SK-N-SH treated with all-trans-retinoic acid at 6 μM for 48 hours (cell line): Measurements from ENCODE around the gene DMBT1.

ENCODE experiments used
- ATAC-seq: fragments of 200-7000 bp; cut with Tn5 transposase; 3 replicates; pipeline ENCODE4 v1.9.1; 2020; ENCODE audit warnings: mild to moderate bottlenecking, moderate library complexity
- ARNTL ChIP-seq: fragments of 450-650 bp; formaldehyde crosslinking; IDR thresholded peaks from 2 replicates; pipeline ENCODE4 v1.5.0; 2020; ENCODE audit warnings: low read depth, mild to moderate bottlenecking, moderate library complexity, borderline replicate concordance
- BACH2 ChIP-seq: fragments of 250-450 bp; sonication (Bioruptor Pico); IDR thresholded peaks from 2 replicates; pipeline ENCODE4 v1.9.0; 2021; ENCODE audit warnings: mild to moderate bottlenecking, borderline replicate concordance
- CSDC2 ChIP-seq: fragments of 250-450 bp; sonication (Bioruptor Pico); IDR thresholded peaks from 2 replicates; pipeline ENCODE4 v1.5.0; 2020; ENCODE audit warnings: mild to moderate bottlenecking, moderate library complexity
- ESRRG ChIP-seq: fragments of 250-450 bp; sonication (Bioruptor Pico); IDR thresholded peaks from 2 replicates; pipeline ENCODE4 v1.6.1; 2021; ENCODE audit warnings: mild to moderate bottlenecking
- GLIS3 ChIP-seq: fragments of 250-450 bp; sonication (Bioruptor Pico); IDR thresholded peaks from 2 replicates; pipeline ENCODE4 v1.5.0; 2020; ENCODE audit warnings: mild to moderate bottlenecking, moderate library complexity
- ISL1 ChIP-seq: fragments of 250-450 bp; sonication (Bioruptor Pico); IDR thresholded peaks from 2 replicates; pipeline ENCODE4 v2.1.2; 2022; ENCODE audit warnings: mild to moderate bottlenecking, moderate library complexity
- OSR1 ChIP-seq: fragments of 250-450 bp; sonication (Bioruptor Pico); IDR thresholded peaks from 2 replicates; pipeline ENCODE4 v1.8.0; 2022; ENCODE audit warnings: moderate library complexity, mild to moderate bottlenecking, inconsistent platforms
- RARB ChIP-seq: fragments of 250-450 bp; sonication (Bioruptor Pico); IDR thresholded peaks from 2 replicates; pipeline ENCODE4 v1.8.0; 2021; ENCODE audit warnings: mild to moderate bottlenecking, moderate library complexity
- SNAI2 ChIP-seq: fragments of 250-450 bp; sonication (Bioruptor Pico); IDR thresholded peaks from 2 replicates; pipeline ENCODE4 v1.5.0; 2020; ENCODE audit warnings: mild to moderate bottlenecking, moderate library complexity
- TCF4 ChIP-seq: fragments of 250-450 bp; sonication (Bioruptor Pico); IDR thresholded peaks from 2 replicates; pipeline ENCODE4 v1.8.0; 2021; ENCODE audit warnings: mild to moderate bottlenecking, moderate library complexity, borderline replicate concordance
- TOX ChIP-seq: fragments of 250-450 bp; sonication (Bioruptor Pico); IDR thresholded peaks from 2 replicates; pipeline ENCODE4 v1.8.0; 2021; ENCODE audit warnings: mild to moderate bottlenecking, moderate library complexity, borderline replicate concordance
- ZC3H10 ChIP-seq: fragments of 250-450 bp; sonication (Bioruptor Pico); IDR thresholded peaks from 2 replicates; pipeline ENCODE4 v1.5.1; 2021; ENCODE audit warnings: mild to moderate bottlenecking, moderate library complexity
- ZFP3 ChIP-seq: fragments of 250-450 bp; sonication (Bioruptor Pico); IDR thresholded peaks from 2 replicates; pipeline ENCODE4 v1.5.0; 2020; ENCODE audit warnings: mild to moderate bottlenecking, moderate library complexity
- ZFP30 ChIP-seq: fragments of 450-650 bp; formaldehyde crosslinking; IDR thresholded peaks from 2 replicates; pipeline ENCODE4 v1.5.0; 2022; ENCODE audit warnings: mild to moderate bottlenecking, moderate library complexity
- ZNF565 ChIP-seq: fragments of 450-650 bp; formaldehyde crosslinking; conservative IDR thresholded peaks from 2 replicates; pipeline ENCODE4 v1.5.0; 2020; ENCODE audit warnings: low read depth, mild to moderate bottlenecking, moderate library complexity
- ZNF70 ChIP-seq: fragments of 450-650 bp; formaldehyde crosslinking; IDR thresholded peaks from 2 replicates; pipeline ENCODE4 v1.5.0; 2020; ENCODE audit warnings: mild to moderate bottlenecking, moderate library complexity
- ZNF8 ChIP-seq: fragments of 450-650 bp; formaldehyde crosslinking; IDR thresholded peaks from 2 replicates; pipeline ENCODE4 v1.5.0; 2020; ENCODE audit warnings: mild to moderate bottlenecking, moderate library complexity
- TF ChIP-seq, protein P1 (sequence below): fragments of 250-450 bp; sonication (Bioruptor Pico); IDR thresholded peaks from 2 replicates; pipeline ENCODE4 v1.5.1; 2020; ENCODE audit warnings: low read depth, mild to moderate bottlenecking, moderate library complexity
- TF ChIP-seq, protein P2 (sequence below): fragments of 250-450 bp; sonication (Bioruptor Pico); IDR thresholded peaks from 2 replicates; pipeline ENCODE4 v1.8.0; 2020; ENCODE audit warnings: mild to moderate bottlenecking, moderate library complexity, borderline replicate concordance
- TF ChIP-seq, protein P3 (sequence below): fragments of 250-450 bp; sonication (Bioruptor Pico); IDR thresholded peaks from 2 replicates; pipeline ENCODE4 v1.8.0; 2021; ENCODE audit warnings: low read depth, mild to moderate bottlenecking, moderate library complexity, borderline replicate concordance

The DMBT1 gene

DNA sequence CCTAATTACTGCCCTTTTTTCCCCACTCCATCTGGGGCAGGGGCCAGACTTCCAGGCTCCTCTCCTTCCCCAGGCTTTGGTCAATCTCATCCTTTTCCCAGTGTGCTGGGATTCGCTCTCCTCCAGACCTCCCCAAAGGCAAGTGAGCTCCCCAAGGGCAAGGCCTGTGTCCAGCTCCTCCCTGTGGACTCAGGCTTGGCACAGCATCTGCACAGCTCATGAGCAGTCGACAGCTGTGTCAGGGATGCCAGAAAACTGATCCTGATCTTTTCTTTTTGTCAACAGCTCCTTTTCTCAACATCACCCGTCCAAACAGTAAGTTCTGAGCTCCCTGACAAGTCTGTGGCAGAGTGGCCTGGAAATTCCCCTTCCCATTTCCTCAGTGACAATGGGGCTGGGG, 72.0 kb downstream of the DMBT1 start (continued):
- TF ChIP-seq BACH2 = no peak
- TF ChIP-seq ZC3H10 (CRISPR knock-in tag) = no peak

DNA sequence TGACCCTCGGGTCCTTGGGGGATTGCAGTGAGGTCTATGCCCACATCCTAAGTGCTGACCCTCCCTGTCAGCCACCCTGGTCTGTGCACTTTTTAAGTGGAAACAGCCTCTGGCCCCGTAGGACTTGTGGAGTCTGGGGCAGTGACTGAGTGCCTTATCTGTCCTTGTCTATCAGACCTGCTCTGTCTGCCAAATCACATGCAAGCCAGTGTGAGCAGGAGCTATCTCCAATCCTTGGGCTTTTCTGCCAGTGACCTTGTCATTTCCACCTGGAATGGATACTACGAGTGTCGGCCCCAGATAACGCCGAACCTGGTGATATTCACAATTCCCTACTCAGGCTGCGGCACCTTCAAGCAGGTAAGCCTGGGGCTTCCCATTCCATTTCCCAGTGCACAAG, 76.4 kb downstream of the DMBT1 start:
- no peak for ATAC-seq
- TF ChIP-seq GLIS3 (CRISPR knock-in tag) (no peak), ZNF8 (CRISPR knock-in tag) (no peak), ZFP3 (no peak), OSR1 (no peak), ZNF565 (CRISPR knock-in tag) (no peak), BACH2 (no peak), ZFP30 (CRISPR knock-in tag) (no peak), SNAI2 (CRISPR knock-in tag) (no peak), ZC3H10 (CRISPR knock-in tag) (no peak), TOX (CRISPR knock-in tag) (no peak), CSDC2 (no peak), ZNF70 (CRISPR knock-in tag) (no peak), ARNTL (CRISPR knock-in tag) (no peak), TCF4 (CRISPR knock-in tag) (no peak), RARB (CRISPR knock-in tag) (no peak), ISL1 (no peak)
- TF ChIP-seq, protein P1, sequence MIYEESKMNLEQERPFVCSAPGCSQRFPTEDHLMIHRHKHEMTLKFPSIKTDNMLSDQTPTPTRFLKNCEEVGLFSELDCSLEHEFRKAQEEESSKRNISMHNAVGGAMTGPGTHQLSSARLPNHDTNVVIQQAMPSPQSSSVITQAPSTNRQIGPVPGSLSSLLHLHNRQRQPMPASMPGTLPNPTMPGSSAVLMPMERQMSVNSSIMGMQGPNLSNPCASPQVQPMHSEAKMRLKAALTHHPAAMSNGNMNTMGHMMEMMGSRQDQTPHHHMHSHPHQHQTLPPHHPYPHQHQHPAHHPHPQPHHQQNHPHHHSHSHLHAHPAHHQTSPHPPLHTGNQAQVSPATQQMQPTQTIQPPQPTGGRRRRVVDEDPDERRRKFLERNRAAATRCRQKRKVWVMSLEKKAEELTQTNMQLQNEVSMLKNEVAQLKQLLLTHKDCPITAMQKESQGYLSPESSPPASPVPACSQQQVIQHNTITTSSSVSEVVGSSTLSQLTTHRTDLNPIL (CRISPR knock-in tag) = no peak
- TF ChIP-seq, protein P2, sequence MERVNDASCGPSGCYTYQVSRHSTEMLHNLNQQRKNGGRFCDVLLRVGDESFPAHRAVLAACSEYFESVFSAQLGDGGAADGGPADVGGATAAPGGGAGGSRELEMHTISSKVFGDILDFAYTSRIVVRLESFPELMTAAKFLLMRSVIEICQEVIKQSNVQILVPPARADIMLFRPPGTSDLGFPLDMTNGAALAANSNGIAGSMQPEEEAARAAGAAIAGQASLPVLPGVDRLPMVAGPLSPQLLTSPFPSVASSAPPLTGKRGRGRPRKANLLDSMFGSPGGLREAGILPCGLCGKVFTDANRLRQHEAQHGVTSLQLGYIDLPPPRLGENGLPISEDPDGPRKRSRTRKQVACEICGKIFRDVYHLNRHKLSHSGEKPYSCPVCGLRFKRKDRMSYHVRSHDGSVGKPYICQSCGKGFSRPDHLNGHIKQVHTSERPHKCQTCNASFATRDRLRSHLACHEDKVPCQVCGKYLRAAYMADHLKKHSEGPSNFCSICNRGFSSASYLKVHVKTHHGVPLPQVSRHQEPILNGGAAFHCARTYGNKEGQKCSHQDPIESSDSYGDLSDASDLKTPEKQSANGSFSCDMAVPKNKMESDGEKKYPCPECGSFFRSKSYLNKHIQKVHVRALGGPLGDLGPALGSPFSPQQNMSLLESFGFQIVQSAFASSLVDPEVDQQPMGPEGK (CRISPR knock-in tag) = no peak

DNA sequence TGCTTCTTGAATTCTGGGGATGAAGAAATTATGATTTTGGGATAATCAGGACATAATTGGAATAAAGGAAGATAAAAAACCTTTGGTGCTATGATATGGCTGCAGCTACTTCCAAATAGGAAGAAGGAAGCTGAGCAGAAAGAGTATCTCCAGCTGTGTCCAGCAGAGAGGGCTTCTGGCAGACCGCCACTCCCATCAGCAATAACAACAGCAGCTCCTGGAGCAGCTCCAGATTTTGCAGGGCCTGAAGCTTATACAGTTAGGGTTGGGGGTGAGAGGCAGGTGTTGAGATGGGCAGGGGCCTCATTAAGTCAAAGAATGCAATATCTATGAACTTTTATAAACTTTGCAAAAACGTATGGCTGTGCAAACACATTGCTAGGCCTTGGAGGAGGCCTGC, 76.8 kb downstream of the DMBT1 start:
- ATAC-seq = no peak
- TF ChIP-seq ZNF70 (CRISPR knock-in tag) (no peak), ZNF8 (CRISPR knock-in tag) (no peak), CSDC2 (no peak), ZFP30 (CRISPR knock-in tag) (no peak)
- TF ChIP-seq, all 23 proteins: peak for 0

DNA sequence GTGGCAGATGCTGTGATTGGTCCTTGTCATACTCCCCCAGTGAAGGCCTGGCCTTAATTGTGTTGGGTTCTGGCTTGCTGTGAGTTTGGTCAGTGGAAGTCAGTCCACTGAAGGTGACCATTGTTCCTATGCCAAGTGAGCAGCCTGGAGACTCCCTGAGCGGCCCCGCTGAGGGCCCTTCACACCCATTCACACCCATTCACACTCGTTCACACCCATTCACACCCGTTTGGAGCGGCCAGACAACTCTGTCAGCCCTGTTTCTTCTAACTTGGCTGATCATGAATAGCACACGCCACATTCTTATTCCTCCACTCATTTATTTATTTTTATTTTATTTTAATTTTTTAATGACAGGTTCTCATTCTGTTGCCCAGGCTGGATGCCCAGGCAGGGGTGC, 77.6 kb downstream of the DMBT1 start:
- TF ChIP-seq TOX (CRISPR knock-in tag) = no peak
- TF ChIP-seq, protein P1 (CRISPR knock-in tag) = no peak
- TF ChIP-seq, protein P2 (CRISPR knock-in tag) = no peak
- no peak for ATAC-seq

DNA sequence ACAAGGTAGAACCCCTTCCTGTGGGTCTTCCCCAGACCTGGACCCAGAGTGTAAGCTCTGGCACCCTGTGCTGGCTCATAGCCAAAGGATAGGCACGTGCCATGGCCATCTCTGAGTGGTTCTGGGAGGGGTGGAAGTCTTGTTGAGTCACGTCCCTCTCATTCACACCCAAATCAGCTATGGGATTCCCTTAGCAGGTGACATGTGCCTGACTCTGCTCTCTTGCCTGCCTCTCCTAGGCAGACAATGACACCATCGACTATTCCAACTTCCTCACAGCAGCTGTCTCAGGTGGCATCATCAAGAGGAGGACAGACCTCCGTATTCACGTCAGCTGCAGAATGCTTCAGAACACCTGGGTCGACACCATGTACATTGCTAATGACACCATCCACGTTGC, 79.2 kb downstream of the DMBT1 start:
- TF ChIP-seq ZNF565 (CRISPR knock-in tag) (no peak), GLIS3 (CRISPR knock-in tag) (no peak), TCF4 (CRISPR knock-in tag) (no peak), ZFP30 (CRISPR knock-in tag) (no peak), ZNF8 (CRISPR knock-in tag) (no peak), CSDC2 (no peak), ESRRG (CRISPR knock-in tag) (no peak), OSR1 (no peak), SNAI2 (CRISPR knock-in tag) (no peak), ZFP3 (no peak), ARNTL (CRISPR knock-in tag) (no peak), ZC3H10 (CRISPR knock-in tag) (no peak)
- TF ChIP-seq, protein P3, sequence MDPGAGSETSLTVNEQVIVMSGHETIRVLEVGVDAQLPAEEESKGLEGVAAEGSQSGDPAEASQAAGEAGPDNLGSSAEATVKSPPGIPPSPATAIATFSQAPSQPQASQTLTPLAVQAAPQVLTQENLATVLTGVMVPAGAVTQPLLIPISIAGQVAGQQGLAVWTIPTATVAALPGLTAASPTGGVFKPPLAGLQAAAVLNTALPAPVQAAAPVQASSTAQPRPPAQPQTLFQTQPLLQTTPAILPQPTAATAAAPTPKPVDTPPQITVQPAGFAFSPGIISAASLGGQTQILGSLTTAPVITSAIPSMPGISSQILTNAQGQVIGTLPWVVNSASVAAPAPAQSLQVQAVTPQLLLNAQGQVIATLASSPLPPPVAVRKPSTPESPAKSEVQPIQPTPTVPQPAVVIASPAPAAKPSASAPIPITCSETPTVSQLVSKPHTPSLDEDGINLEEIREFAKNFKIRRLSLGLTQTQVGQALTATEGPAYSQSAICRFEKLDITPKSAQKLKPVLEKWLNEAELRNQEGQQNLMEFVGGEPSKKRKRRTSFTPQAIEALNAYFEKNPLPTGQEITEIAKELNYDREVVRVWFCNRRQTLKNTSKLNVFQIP (CRISPR knock-in tag) = no peak

More for the DNA sequence above, 79.2 kb downstream of the DMBT1 start:
- ATAC-seq = no peak
